ENCODE data around the gene TMEM92. TPM values are rescaled to one million over a fixed set of nuclear protein-coding genes. Genes with fewer than 3 reads are reported as not detected.

The TMEM92 gene
- polyA plus RNA-seq, 1 donor (not counting 4 experiments of a cell fraction or from before 2014, with no cell fraction given) = 0.88 TPM

DNA sequence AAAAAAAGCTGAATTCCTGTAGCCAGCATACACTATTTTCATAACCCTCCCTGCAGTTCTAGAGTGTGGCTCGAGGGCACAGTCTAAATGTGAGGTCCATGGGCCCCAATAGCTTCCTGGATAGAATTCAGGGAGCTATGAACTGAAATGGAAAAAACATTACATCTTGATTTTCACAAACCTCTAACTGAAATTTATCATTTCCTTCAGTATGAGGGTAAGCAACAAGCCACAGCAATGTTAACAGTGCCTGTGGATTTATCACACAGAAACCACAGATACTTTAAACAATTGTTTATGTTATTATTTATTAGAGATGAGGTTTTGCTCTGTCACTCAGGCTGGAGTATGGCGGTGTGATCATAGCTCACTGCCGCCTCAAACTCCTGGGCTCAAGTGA is 18.2 kb downstream of the TMEM92 start:
- H3K9me3 ChIP-seq (ENCODE audit: control insufficient read depth, low read depth, low read length) = no peaks in the 10 kb centered on the region
- H3K79me2 ChIP-seq (ENCODE audit: control insufficient read depth, insufficient read depth, low read length) = no peaks in the 10 kb centered on the region
- H3K36me3 ChIP-seq (ENCODE audit: control insufficient read depth in 2 of 2, extremely low read depth in 1 of 2, insufficient read depth in 2 of 2, low read length in 2 of 2) = no peaks in the 10 kb centered on the region
- peaks cover 20% of the 10 kb centered on the region for H3K4me1 ChIP-seq (ENCODE audit: control insufficient read depth, extremely low read depth, insufficient read depth, low read length)
- TF ChIP-seq CTCF (optimal IDR thresholded peaks at IDR 0.05 in 1 of 3, IDR thresholded peaks at IDR 0.05 in 1 of 3, conservative IDR thresholded peaks at IDR 0.05 in 1 of 3; ENCODE audit: extremely low read depth in 1 of 3, insufficient read depth in 2 of 3, low read length in 3 of 3) (no peak), EZH2 (IDR thresholded peaks at IDR 0.05; ENCODE audit: low read length) (no peak)
- dilution Hi-C loops (cut with MboI; ENCODE audit: extremely low pct_ligation_motif_present, low sequenced_read_pairs) = no loop called here
- FAIRE-seq (no peak), DNase-seq (ENCODE audit: low read depth, low spot score) (no peak)
- no peak overlapping the region for H3K4me2 ChIP-seq (ENCODE audit: control insufficient read depth, extremely low read depth, insufficient read depth, low read depth, low read length)
- H4K20me1 ChIP-seq (ENCODE audit: control insufficient read depth, extremely low read depth, insufficient read depth, low read length) = no peaks in the 10 kb centered on the region
- no peaks in the 10 kb centered on the region for H3K27me3 ChIP-seq (ENCODE audit: control insufficient read depth, extremely low read depth, insufficient read depth, low read length)
- no peak overlapping the region for H3K4me3 ChIP-seq (ENCODE audit: control insufficient read depth in 2 of 3, extremely low read depth in 1 of 3, insufficient read depth in 2 of 3, low read depth in 1 of 3, low read length in 3 of 3)
- H3K9ac ChIP-seq (ENCODE audit: control insufficient read depth, extremely low read depth, insufficient read depth, low read length) = no peak overlapping the region
- no peaks in the 10 kb centered on the region for H3K9me1 ChIP-seq (ENCODE audit: control insufficient read depth, extremely low read depth, insufficient read depth, low read length)
- H3K27ac ChIP-seq (ENCODE audit: control insufficient read depth, insufficient read depth, low read length) = no peak overlapping the region
- H2AFZ ChIP-seq (ENCODE audit: control insufficient read depth, low read length) = no peak overlapping the region

- Histone ChIP-seq H2AFZ (ENCODE audit: control insufficient read depth, low read length) (no peak overlapping the region), H3K4me3 (ENCODE audit: control insufficient read depth in 2 of 3, extremely low read depth in 1 of 3, insufficient read depth in 2 of 3, low read depth in 1 of 3, low read length in 3 of 3) (no peak overlapping the region), H3K9me3 (ENCODE audit: control insufficient read depth, low read depth, low read length) (no peaks in the 10 kb centered on the region), H3K9ac (ENCODE audit: control insufficient read depth, extremely low read depth, insufficient read depth, low read length) (no peak overlapping the region), H3K9me1 (ENCODE audit: control insufficient read depth, extremely low read depth, insufficient read depth, low read length) (no peaks in the 10 kb centered on the region), H3K27me3 (ENCODE audit: control insufficient read depth, extremely low read depth, insufficient read depth, low read length) (no peaks in the 10 kb centered on the region), H3K79me2 (ENCODE audit: control insufficient read depth, insufficient read depth, low read length) (no peaks in the 10 kb centered on the region), H4K20me1 (ENCODE audit: control insufficient read depth, extremely low read depth, insufficient read depth, low read length) (no peaks in the 10 kb centered on the region), H3K4me1 (ENCODE audit: control insufficient read depth, extremely low read depth, insufficient read depth, low read length) (peaks cover 9% of the 10 kb centered on the region), H3K4me2 (ENCODE audit: control insufficient read depth, extremely low read depth, insufficient read depth, low read depth, low read length) (no peak overlapping the region), H3K36me3 (ENCODE audit: control insufficient read depth in 2 of 2, extremely low read depth in 1 of 2, insufficient read depth in 2 of 2, low read length in 2 of 2) (no peaks in the 10 kb centered on the region), H3K27ac (ENCODE audit: control insufficient read depth, insufficient read depth, low read length) (no peak overlapping the region)
- dilution Hi-C loops (cut with MboI; ENCODE audit: extremely low pct_ligation_motif_present, low sequenced_read_pairs) = no loop called here
- TF ChIP-seq EZH2 (IDR thresholded peaks at IDR 0.05; ENCODE audit: low read length) = no peak
- no peak for TF ChIP-seq CTCF (optimal IDR thresholded peaks at IDR 0.05 in 1 of 3, IDR thresholded peaks at IDR 0.05 in 1 of 3, conservative IDR thresholded peaks at IDR 0.05 in 1 of 3; ENCODE audit: extremely low read depth in 1 of 3, insufficient read depth in 2 of 3, low read length in 3 of 3)
- DNase-seq (ENCODE audit: low read depth, low spot score) = no peak
- FAIRE-seq = no peak
Measured at GRCh38 chr17:50295021-50295420, 20.8 kb downstream of the TMEM92 start.

Measured in keratinocyte (primary cell).